Muscle layer of duodenum (tissue), 2 donors: Measurements from ENCODE around the gene PCDHGA9.
A peak's percentile ranks its signal among the peaks of the same experiment; 100 is the strongest.
"Not testable (repeated sequence)": the region's sequence is repeated elsewhere in the genome, so short reads cannot be mapped to it uniquely, and the experiment has no call there.

Experiments used
- H3K27ac ChIP-seq: one replicate; pipeline ENCODE4 v1.7.0; 2013; ENCODE audit warnings: mild to moderate bottlenecking, low read length
- H3K27me3 ChIP-seq: one replicate; pipeline ENCODE4 v1.7.0; 2013; ENCODE audit warnings: low read depth, mild to moderate bottlenecking, control low read depth, low read length
- H3K36me3 ChIP-seq, 2 donors: one replicate each; pipeline ENCODE4 v1.7.0; 2013; ENCODE audit warnings: low read length in 2 of 2, control low read depth in 1 of 2, mild to moderate bottlenecking in 1 of 2; ENCODE audit not compliant: insufficient read depth in 2 of 2, control insufficient read depth in 1 of 2
- H3K4me1 ChIP-seq, 2 donors: one replicate each; pipeline ENCODE4 v1.7.0; 2013; ENCODE audit warnings: low read length in 2 of 2, mild to moderate bottlenecking in 2 of 2, control low read depth in 1 of 2, moderate library complexity in 1 of 2; ENCODE audit not compliant: insufficient read depth in 2 of 2, control insufficient read depth in 1 of 2
- H3K4me3 ChIP-seq, 2 donors: one replicate each; pipeline ENCODE4 v1.7.0; 2013; ENCODE audit warnings: low read length in 2 of 2, low read depth in 1 of 2, mild to moderate bottlenecking in 1 of 2
- H3K9me3 ChIP-seq, 2 donors: one replicate each; pipeline ENCODE4 v1.7.0; 2013; ENCODE audit warnings: low read length in 2 of 2, control low read depth in 1 of 2, mild to moderate bottlenecking in 1 of 2; ENCODE audit not compliant: control insufficient read depth in 1 of 2
- donor health status: healthy.

The PCDHGA9 gene

DNA sequence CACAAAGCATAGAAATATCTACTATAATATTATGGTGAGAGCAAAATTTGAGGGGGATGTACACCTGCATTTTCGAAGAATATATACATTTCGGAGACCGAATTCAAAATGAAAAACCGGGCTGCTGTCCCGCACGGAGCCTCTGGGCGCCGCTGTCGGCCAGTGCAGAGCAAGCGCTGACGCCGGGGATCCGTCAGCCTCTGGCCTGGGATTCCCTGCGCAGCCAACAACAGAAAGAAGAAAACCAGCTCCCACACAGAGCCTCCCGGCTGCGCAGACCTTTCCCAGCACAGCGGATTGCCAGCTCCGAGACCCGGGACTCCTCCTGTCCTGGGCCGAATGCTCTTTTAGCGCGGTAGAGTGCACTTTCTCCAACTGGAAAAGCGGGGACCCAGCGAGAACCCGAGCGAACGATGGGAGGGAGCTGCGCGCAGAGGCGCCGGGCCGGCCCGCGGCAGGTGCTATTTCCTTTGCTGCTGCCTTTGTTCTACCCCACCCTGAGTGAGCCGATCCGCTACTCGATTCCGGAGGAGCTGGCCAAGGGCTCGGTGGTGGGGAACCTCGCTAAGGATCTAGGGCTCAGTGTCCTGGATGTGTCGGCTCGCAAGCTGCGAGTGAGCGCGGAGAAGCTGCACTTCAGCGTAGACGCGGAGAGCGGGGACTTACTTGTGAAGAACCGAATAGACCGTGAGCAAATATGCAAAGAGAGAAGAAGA, 5.4 kb downstream of the PCDHGA9 start, which contains the start of gene PCDHGB6:
TSS of gene PCDHGB6 (plus strand) at position 232 of the 716 bp plus-strand sequence. CDS start at position 414, 182 bp downstream.
- H3K27me3 ChIP-seq, H3K27ac ChIP-seq, H3K4me1 ChIP-seq: not testable (repeated sequence)
- peak within 1 kb of the TSS; percentile 1 to 70 for H3K4me3 ChIP-seq
- H3K36me3 ChIP-seq, result peaks cover 0 to 13% of the 10 kb centered on the region in 2 donors
- peaks cover 59 to 79% of the 10 kb centered on the region in 2 donors for H3K9me3 ChIP-seq

GRCh38 chr5:141409598-141410306, 7.2 kb downstream of the PCDHGA9 start:
- Histone ChIP-seq H3K4me3 (peak overlapping the region; percentile 21 to 70), H3K4me1 (no peaks in the 10 kb centered on the region), H3K9me3 (peaks cover 55 to 78% of the 10 kb centered on the region in 2 donors), H3K36me3 (peaks cover 0 to 15% of the 10 kb centered on the region in 2 donors), H3K27me3 (no peaks in the 10 kb centered on the region), H3K27ac (no peak overlapping the region)

GRCh38 chr5:141411575-141411974, 9.0 kb downstream of the PCDHGA9 start:
- Histone ChIP-seq H3K4me1 (no peaks in the 10 kb centered on the region), H3K9me3 (peaks cover 50 to 76% of the 10 kb centered on the region in 2 donors), H3K36me3 (peaks cover 0 to 14% of the 10 kb centered on the region in 2 donors), H3K27me3 (no peaks in the 10 kb centered on the region), H3K27ac (no peak overlapping the region), H3K4me3 (peak overlapping the region; percentile 21 to 70)

- H3K27ac ChIP-seq, result no peak within 1 kb of the TSS
- peaks cover 46 to 79% of the 10 kb centered on the region in 2 donors for H3K9me3 ChIP-seq
- H3K4me3 ChIP-seq, result peak within 1 kb of the TSS; percentile 55 to 70
- H3K27me3 ChIP-seq, result no peaks in the 10 kb centered on the region
- H3K36me3 ChIP-seq, result peaks cover 0 to 14% of the 10 kb centered on the region in 2 donors
- H3K4me1 ChIP-seq, result no peaks in the 10 kb centered on the region
These were observed 10.4 kb downstream of the PCDHGA9 start, which contains the start of gene PCDHGA10 for GRCh38 chr5:141412854-141413539. PCDHGA10 (plus strand) TSS chr5:141412987; CDS start chr5:141413176, 189 bp downstream.

- H3K4me3 ChIP-seq, result peak overlapping the region; percentile 55 to 70
- H3K27ac ChIP-seq, result no peak overlapping the region
- H3K36me3 ChIP-seq, result peaks cover 0 to 14% of the 10 kb centered on the region in 2 donors
- no peaks in the 10 kb centered on the region for H3K4me1 ChIP-seq
- H3K27me3 ChIP-seq, result no peaks in the 10 kb centered on the region
- H3K9me3 ChIP-seq, result peaks cover 50 to 78% of the 10 kb centered on the region in 2 donors
These were observed 11.0 kb downstream of the PCDHGA9 start for GRCh38 chr5:141413540-141414069.

GRCh38 chr5:141414548-141415274, 12.1 kb downstream of the PCDHGA9 start:
- Histone ChIP-seq H3K9me3 (peaks cover 49 to 78% of the 10 kb centered on the region in 2 donors), H3K36me3 (peaks cover 0 to 17% of the 10 kb centered on the region in 2 donors), H3K4me3 (peak overlapping the region; percentile 17 to 70)
- not testable (repeated sequence) for H3K27me3 ChIP-seq, H3K4me1 ChIP-seq, H3K27ac ChIP-seq

- not testable (repeated sequence) for H3K4me1 ChIP-seq, H3K27ac ChIP-seq, H3K27me3 ChIP-seq
- Histone ChIP-seq H3K36me3 (peaks cover 0 to 20% of the 10 kb centered on the region in 2 donors), H3K4me3 (peak overlapping the region in 1 of 2 donors; percentile 70), H3K9me3 (peaks cover 50 to 77% of the 10 kb centered on the region in 2 donors)
These were observed 12.7 kb downstream of the PCDHGA9 start for GRCh38 chr5:141415275-141415618.

- H3K27ac ChIP-seq, result not testable (repeated sequence)
These were observed 15.1 kb downstream of the PCDHGA9 start, which contains the start of gene PCDHGB7 for GRCh38 chr5:141417494-141418172. PCDHGB7 (plus strand) TSS chr5:141417677; CDS start chr5:141417860, 183 bp downstream.

GRCh38 chr5:141419074-141419880, 16.7 kb downstream of the PCDHGA9 start:
- Histone ChIP-seq H3K4me1 (peaks cover 0 to 20% of the 10 kb centered on the region in 2 donors), H3K36me3 (peaks cover 0 to 6% of the 10 kb centered on the region in 2 donors), H3K27me3 (no peaks in the 10 kb centered on the region), H3K9me3 (peaks cover 59 to 84% of the 10 kb centered on the region in 2 donors), H3K27ac (no peak overlapping the region), H3K4me3 (peak overlapping the region; percentile 19 to 66)

More at GRCh38 chr5:141417494-141418172, 15.1 kb downstream of the PCDHGA9 start, which contains the start of gene PCDHGB7:
- not testable (repeated sequence) for H3K27me3 ChIP-seq
- Histone ChIP-seq H3K9me3 (peaks cover 61 to 84% of the 10 kb centered on the region in 2 donors), H3K4me3 (peak within 1 kb of the TSS; percentile 24 to 66), H3K4me1 (peaks cover 0 to 20% of the 10 kb centered on the region in 2 donors), H3K36me3 (peaks cover 0 to 14% of the 10 kb centered on the region in 2 donors)
